Endothelial cell of umbilical vein (primary cell): Measurements from ENCODE around the gene HMGCS2. TPM values are rescaled to one million over a fixed set of nuclear protein-coding genes. Genes with fewer than 3 reads are reported as not detected.
A peak's percentile ranks its signal among the peaks of the same experiment; 100 is the strongest.

Source experiments
- BruUV-seq: library from RNA; stranded (reverse); fragments of 400-500 nt; replicated peaks from 2 replicates; lab custom pipeline; 2021; lab: Mats Ljungman, UMichigan
- CTCF ChIA-PET: fragments of 300-600, 350-600 bp; sonication (Branson Sonifier 250); formaldehyde crosslinking; loops from one replicate; lab custom pipeline; 2021; ENCODE audit warnings: antibody characterized with exemption, inconsistent platforms; lab: Charles Lee
- POLR2A ChIA-PET: fragments of 300-600, 350-600 bp; sonication (Branson Sonifier 250); formaldehyde crosslinking; loops from one replicate; lab custom pipeline; 2021; ENCODE audit warnings: antibody characterized with exemption, inconsistent platforms; lab: Charles Lee
- DNase-seq: peaks from one replicate; pipeline ENCODE4 v3.0.0-alpha.2; 2011; ENCODE audit warnings: low read depth, low spot score
- FAIRE-seq: peaks from 2 replicates; lab custom pipeline; 2011; peaks lifted over from hg19 to GRCh38; lab: Jason Lieb, UNC
- H2AFZ ChIP-seq: 2 replicates; pipeline ENCODE4 v1.6.0; 2012; ENCODE audit warnings: low read depth, low read length, control low read depth, inconsistent platforms
- H3K27ac ChIP-seq: 2 replicates; pipeline ENCODE4 v1.5.1; 2011; ENCODE audit warnings: low read depth, mild to moderate bottlenecking, control low read depth, low read length, moderate library complexity; ENCODE audit not compliant: insufficient read depth
- H3K27me3 ChIP-seq, 2 experiments: 2 replicates each; pipeline versions ENCODE4 v1.6.0 to v1.6.1; 2011; ENCODE audit warnings: low read length in 2 of 2, mixed read lengths in 1 of 2; ENCODE audit not compliant: control insufficient read depth in 2 of 2, insufficient read depth in 2 of 2
- H3K36me3 ChIP-seq, 2 experiments: 2 replicates in 1 of 2; 3 replicates in 1 of 2; pipeline ENCODE4 v1.5.1; 2011; ENCODE audit warnings: low read length in 2 of 2, mild to moderate bottlenecking in 1 of 2, moderate library complexity in 1 of 2; ENCODE audit not compliant: control insufficient read depth in 2 of 2, insufficient read depth in 2 of 2; ENCODE audit errors: extremely low read depth in 1 of 2
- H3K4me1 ChIP-seq: 3 replicates; pipeline ENCODE4 v1.5.1; 2011; ENCODE audit warnings: mild to moderate bottlenecking, low read length; ENCODE audit not compliant: control insufficient read depth, insufficient read depth; ENCODE audit errors: extremely low read depth
- H3K4me2 ChIP-seq: 2 replicates; pipeline ENCODE4 v1.6.1; 2011; ENCODE audit warnings: low read length, control low read depth, mixed read lengths; ENCODE audit not compliant: insufficient read depth
- H3K4me3 ChIP-seq, 3 experiments: fragments of 200-600 bp in 1 of 3; sonication (generic), shearing (Covaris generic) in 1 of 3; replicated peaks in 1 of 3; 2 replicates each; pipeline ENCODE4 v1.5.1; 2011 to 2016; ENCODE audit warnings: control low read depth in 3 of 3, low read length in 3 of 3, mild to moderate bottlenecking in 2 of 3, inconsistent platforms in 1 of 3, low read depth in 1 of 3, moderate library complexity in 1 of 3; ENCODE audit not compliant: insufficient read depth in 1 of 3
- H3K79me2 ChIP-seq: 2 replicates; pipeline ENCODE4 v1.6.0; 2012; ENCODE audit warnings: low read length, inconsistent platforms; ENCODE audit not compliant: control insufficient read depth, insufficient read depth
- H3K9ac ChIP-seq: replicated peaks from 2 replicates; pipeline ENCODE3; 2011; ENCODE audit warnings: low read length, control low read depth; ENCODE audit not compliant: insufficient read depth; ENCODE audit errors: extremely low read depth
- H3K9me1 ChIP-seq: replicated peaks from 3 replicates; pipeline ENCODE4 v1.6.0; 2011; ENCODE audit warnings: mild to moderate bottlenecking, low read length; ENCODE audit not compliant: control insufficient read depth, insufficient read depth; ENCODE audit errors: extremely low read depth
- H3K9me3 ChIP-seq: replicated peaks from 2 replicates; pipeline ENCODE4 v1.5.1; 2012; ENCODE audit warnings: low read length, inconsistent platforms; ENCODE audit not compliant: control insufficient read depth, insufficient read depth
- H4K20me1 ChIP-seq: replicated peaks from 2 replicates; pipeline ENCODE3; 2011; ENCODE audit warnings: mild to moderate bottlenecking, low read length; ENCODE audit not compliant: control insufficient read depth, insufficient read depth; ENCODE audit errors: extremely low read depth
- EZH2 ChIP-seq: IDR thresholded peaks from 2 replicates; pipeline ENCODE4 v1.6.1; 2012; ENCODE audit warnings: borderline replicate concordance, low read depth, mild to moderate bottlenecking, moderate library complexity, low read length, inconsistent platforms; ENCODE audit not compliant: severe bottlenecking
- FOS ChIP-seq: IDR thresholded peaks from 2 replicates; pipeline ENCODE4 v1.6.1; 2011; ENCODE audit warnings: mild to moderate bottlenecking, low read length, moderate library complexity, borderline replicate concordance; ENCODE audit not compliant: insufficient read depth
- GATA2 ChIP-seq: IDR thresholded peaks from 2 replicates; pipeline ENCODE4 v1.7.0; 2011; ENCODE audit warnings: low read depth, mild to moderate bottlenecking, moderate library complexity, mixed read lengths, low read length; ENCODE audit not compliant: insufficient read length, insufficient read depth
- JUN ChIP-seq: IDR thresholded peaks from 2 replicates; pipeline ENCODE4 v1.6.1; 2011; ENCODE audit warnings: borderline replicate concordance, low read depth; ENCODE audit not compliant: insufficient read length, insufficient read depth
- MYC ChIP-seq: IDR thresholded peaks from one replicate; pipeline ENCODE4 v1.6.1; 2011; ENCODE audit warnings: mild to moderate bottlenecking, low read depth, low read length
- POLR2A ChIP-seq: IDR thresholded peaks from 2 replicates; pipeline ENCODE4 v1.6.1; 2012; ENCODE audit warnings: low read depth, mild to moderate bottlenecking, control low read depth, low read length
- POLR2AphosphoS5 ChIP-seq: IDR thresholded peaks from 2 replicates; pipeline ENCODE4 v1.6.1; 2012; ENCODE audit warnings: low read depth, mild to moderate bottlenecking, control low read depth, low read length, moderate library complexity; ENCODE audit not compliant: insufficient read depth
- dilution Hi-C: fragments of 300-500 bp; cut with MboI; formaldehyde crosslinking; loops from one replicate; pipeline ENCODE4 v1.15.0; 2019; ENCODE audit warnings: low sequenced_read_pairs; ENCODE audit not compliant: extremely low pct_ligation_motif_present
- intact Hi-C: fragments of 100-400 bp; cut with micrococcal nuclease; formaldehyde crosslinking; loops from one replicate; pipeline ENCODE4 v1.10.0; 2022
- polyA plus RNA-seq, 4 experiments: library from polyadenylated mRNA; depleted of rRNA in 3 of 4; stranded (reverse) in 3 of 4; unstranded in 1 of 4; fragments of >200 nt; gene quantifications; 2 replicates each; pipeline versions ENCODE4 v1.2.1 to v1.2.3, GENCODE V29; 2011 to 2012; ENCODE audit warnings: missing spikeins in 1 of 4
- total RNA-seq: library from RNA; stranded (reverse); gene quantifications from 2 replicates; pipeline ENCODE4 v1.2.3, GENCODE V29; 2021
- TF ChIP-seq, protein P1 (sequence below): IDR thresholded peaks from 2 replicates; pipeline ENCODE4 v1.6.1; 2011; ENCODE audit not compliant: insufficient read depth, insufficient read length
- TF ChIP-seq, protein P2 (sequence below), 2 donors: IDR thresholded peaks; 1 replicate in 1 of 2; 2 replicates in 1 of 2; pipeline ENCODE4 v1.5.1; 2011; ENCODE audit warnings: low read length in 2 of 2, mild to moderate bottlenecking in 2 of 2, moderate library complexity in 2 of 2, control low read depth in 1 of 2, inconsistent platforms in 1 of 2, low read depth in 1 of 2; ENCODE audit not compliant: insufficient read depth in 1 of 2; ENCODE audit errors: extremely low read depth in 1 of 2

Gene HMGCS2
- total and polyA plus RNA-seq, 2 donors (not counting 3 experiments of a cell fraction or from before 2014, with no cell fraction given) = not detected

- BruUV-seq = no TSS peak
- FAIRE-seq = no peak
Measured at GRCh38 chr1:119771016-119771415, 2.3 kb upstream of the HMGCS2 start.

More at GRCh38 chr1:119771016-119771415, 2.3 kb upstream of the HMGCS2 start:
- Histone ChIP-seq H3K27me3 (peaks cover 26% of the 10 kb centered on the region in 2 experiments), H3K4me1 (no peaks in the 10 kb centered on the region), H3K9me1 (no peaks in the 10 kb centered on the region), H3K79me2 (no peaks in the 10 kb centered on the region), H3K36me3 (no peaks in the 10 kb centered on the region), H4K20me1 (no peaks in the 10 kb centered on the region), H3K9me3 (no peaks in the 10 kb centered on the region), H3K9ac (no peak overlapping the region), H3K4me3 (no peak overlapping the region), H2AFZ (no peak overlapping the region), H3K4me2 (no peak overlapping the region), H3K27ac (no peak overlapping the region)
- peak; percentile 4 for DNase-seq
- intact Hi-C loops = no loop called here
- ChIA-PET POLR2A (no interaction called here), CTCF (interaction anchor here (1.2 to 1.5 kb wide), 3 partner anchors 26 to 38 kb away, joined by 3 to 5 read pairs (median 3); no protein-coding TSS in a partner anchor)
- TF ChIP-seq POLR2A = no peak
- TF ChIP-seq FOS = no peak
- TF ChIP-seq, protein P1, sequence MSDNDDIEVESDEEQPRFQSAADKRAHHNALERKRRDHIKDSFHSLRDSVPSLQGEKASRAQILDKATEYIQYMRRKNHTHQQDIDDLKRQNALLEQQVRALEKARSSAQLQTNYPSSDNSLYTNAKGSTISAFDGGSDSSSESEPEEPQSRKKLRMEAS = no peak
- TF ChIP-seq EZH2 = no peak
- no peak for TF ChIP-seq JUN
- no peak for TF ChIP-seq POLR2AphosphoS5
- TF ChIP-seq, protein P2, sequence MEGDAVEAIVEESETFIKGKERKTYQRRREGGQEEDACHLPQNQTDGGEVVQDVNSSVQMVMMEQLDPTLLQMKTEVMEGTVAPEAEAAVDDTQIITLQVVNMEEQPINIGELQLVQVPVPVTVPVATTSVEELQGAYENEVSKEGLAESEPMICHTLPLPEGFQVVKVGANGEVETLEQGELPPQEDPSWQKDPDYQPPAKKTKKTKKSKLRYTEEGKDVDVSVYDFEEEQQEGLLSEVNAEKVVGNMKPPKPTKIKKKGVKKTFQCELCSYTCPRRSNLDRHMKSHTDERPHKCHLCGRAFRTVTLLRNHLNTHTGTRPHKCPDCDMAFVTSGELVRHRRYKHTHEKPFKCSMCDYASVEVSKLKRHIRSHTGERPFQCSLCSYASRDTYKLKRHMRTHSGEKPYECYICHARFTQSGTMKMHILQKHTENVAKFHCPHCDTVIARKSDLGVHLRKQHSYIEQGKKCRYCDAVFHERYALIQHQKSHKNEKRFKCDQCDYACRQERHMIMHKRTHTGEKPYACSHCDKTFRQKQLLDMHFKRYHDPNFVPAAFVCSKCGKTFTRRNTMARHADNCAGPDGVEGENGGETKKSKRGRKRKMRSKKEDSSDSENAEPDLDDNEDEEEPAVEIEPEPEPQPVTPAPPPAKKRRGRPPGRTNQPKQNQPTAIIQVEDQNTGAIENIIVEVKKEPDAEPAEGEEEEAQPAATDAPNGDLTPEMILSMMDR (IDR thresholded peaks at IDR 0.05; ENCODE audit: extremely low read depth in 1 of 2, insufficient read depth in 1 of 2, low read depth in 1 of 2, low read length in 2 of 2) = no peak
- TF ChIP-seq MYC = no peak
- TF ChIP-seq GATA2 = no peak
- dilution Hi-C loops = no loop called here
